VCaP (cell line): Measurements from ENCODE around the gene KLHL15.

Experiments used
- H3K27ac ChIP-seq: fragments of 450-650 bp; 2 replicates; pipeline ENCODE4 v1.5.1; 2017
- CTCF ChIP-seq: fragments of 450-650 bp; conservative IDR thresholded peaks from 2 replicates; pipeline ENCODE4 v1.5.1; 2017; ENCODE audit warnings: mild to moderate bottlenecking, moderate library complexity

Gene KLHL15

GRCh38 chrX:24037729-24038128 lies 10.7 kb upstream of the KLHL15 start:
- no peak overlapping the region for H3K27ac ChIP-seq
- no peak for TF ChIP-seq CTCF

- TF ChIP-seq CTCF: no peak
- no peak overlapping the region for H3K27ac ChIP-seq
These were observed 7.5 kb upstream of the KLHL15 start for GRCh38 chrX:24034485-24034884.

- TF ChIP-seq CTCF: no peak
These were observed 3.6 kb upstream of the KLHL15 start for GRCh38 chrX:24030597-24030996.

GRCh38 chrX:24027985-24028384 lies 999 bp upstream of the KLHL15 start:
- H3K27ac ChIP-seq: no peak overlapping the region
- no peak for TF ChIP-seq CTCF

More at GRCh38 chrX:24030597-24030996, 3.6 kb upstream of the KLHL15 start:
- no peak overlapping the region for H3K27ac ChIP-seq

GRCh38 chrX:24026432-24026831 lies 554 bp downstream of the KLHL15 start:
- H3K27ac ChIP-seq: peak overlapping the region; percentile 93
- no peak for TF ChIP-seq CTCF

- no peak for TF ChIP-seq CTCF
- peak overlapping the region; percentile 93 for H3K27ac ChIP-seq
These were observed 1.1 kb downstream of the KLHL15 start for GRCh38 chrX:24025741-24026403.

- peak; percentile 68 for TF ChIP-seq CTCF
- H3K27ac ChIP-seq: peak overlapping the region; percentile 93
These were observed 1.9 kb downstream of the KLHL15 start for GRCh38 chrX:24024819-24025740.
